Hepatocyte (in vitro differentiated cells): ENCODE results near the gene UGT2A1.

ENCODE experiments used
- EZH2phosphoT487 ChIP-seq: fragments of 200-600 bp; sonication (generic); IDR thresholded peaks from one replicate; pipeline ENCODE4 v1.6.1; 2018; ENCODE audit warnings: antibody characterized with exemption, mild to moderate bottlenecking, low read depth, moderate library complexity; ENCODE audit not compliant: unreplicated experiment, severe bottlenecking
- TF ChIP-seq, protein P1 (sequence below): fragments of 200-600 bp; sonication (generic); IDR thresholded peaks from 2 replicates; pipeline ENCODE4 v1.5.1; 2016; ENCODE audit warnings: antibody characterized with exemption, mild to moderate bottlenecking; ENCODE audit not compliant: poor library complexity

DNA sequence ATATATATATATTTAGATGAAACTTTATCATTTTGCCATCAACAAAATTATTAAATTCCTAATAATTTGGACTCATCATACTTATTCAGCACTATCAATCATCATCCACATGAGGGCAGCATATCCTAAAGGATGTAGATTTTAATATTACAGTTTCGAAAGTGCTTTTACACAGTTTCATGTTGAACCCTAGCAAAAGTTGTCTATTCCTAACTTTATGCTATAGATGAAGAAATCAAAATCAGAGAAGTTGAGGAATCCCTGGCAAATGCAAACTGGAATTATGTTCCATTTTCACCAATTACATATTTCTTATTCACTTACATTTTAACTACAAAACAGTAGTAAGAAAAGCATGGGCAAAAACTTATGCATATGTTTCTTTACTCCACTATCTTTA is 36.6 kb upstream of the UGT2A1 start:
- TF ChIP-seq EZH2phosphoT487 = no peak
- TF ChIP-seq, protein P1, sequence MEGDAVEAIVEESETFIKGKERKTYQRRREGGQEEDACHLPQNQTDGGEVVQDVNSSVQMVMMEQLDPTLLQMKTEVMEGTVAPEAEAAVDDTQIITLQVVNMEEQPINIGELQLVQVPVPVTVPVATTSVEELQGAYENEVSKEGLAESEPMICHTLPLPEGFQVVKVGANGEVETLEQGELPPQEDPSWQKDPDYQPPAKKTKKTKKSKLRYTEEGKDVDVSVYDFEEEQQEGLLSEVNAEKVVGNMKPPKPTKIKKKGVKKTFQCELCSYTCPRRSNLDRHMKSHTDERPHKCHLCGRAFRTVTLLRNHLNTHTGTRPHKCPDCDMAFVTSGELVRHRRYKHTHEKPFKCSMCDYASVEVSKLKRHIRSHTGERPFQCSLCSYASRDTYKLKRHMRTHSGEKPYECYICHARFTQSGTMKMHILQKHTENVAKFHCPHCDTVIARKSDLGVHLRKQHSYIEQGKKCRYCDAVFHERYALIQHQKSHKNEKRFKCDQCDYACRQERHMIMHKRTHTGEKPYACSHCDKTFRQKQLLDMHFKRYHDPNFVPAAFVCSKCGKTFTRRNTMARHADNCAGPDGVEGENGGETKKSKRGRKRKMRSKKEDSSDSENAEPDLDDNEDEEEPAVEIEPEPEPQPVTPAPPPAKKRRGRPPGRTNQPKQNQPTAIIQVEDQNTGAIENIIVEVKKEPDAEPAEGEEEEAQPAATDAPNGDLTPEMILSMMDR = peak; percentile 84
